Embryonic facial prominence (tissue), 1 donor: ENCODE results near the gene MVD.

Experiments used
- DNase-seq: peaks from one replicate; pipeline ENCODE4 v3.0.0-alpha.2; 2016; ENCODE audit errors: extremely low spot score

The MVD gene

DNA sequence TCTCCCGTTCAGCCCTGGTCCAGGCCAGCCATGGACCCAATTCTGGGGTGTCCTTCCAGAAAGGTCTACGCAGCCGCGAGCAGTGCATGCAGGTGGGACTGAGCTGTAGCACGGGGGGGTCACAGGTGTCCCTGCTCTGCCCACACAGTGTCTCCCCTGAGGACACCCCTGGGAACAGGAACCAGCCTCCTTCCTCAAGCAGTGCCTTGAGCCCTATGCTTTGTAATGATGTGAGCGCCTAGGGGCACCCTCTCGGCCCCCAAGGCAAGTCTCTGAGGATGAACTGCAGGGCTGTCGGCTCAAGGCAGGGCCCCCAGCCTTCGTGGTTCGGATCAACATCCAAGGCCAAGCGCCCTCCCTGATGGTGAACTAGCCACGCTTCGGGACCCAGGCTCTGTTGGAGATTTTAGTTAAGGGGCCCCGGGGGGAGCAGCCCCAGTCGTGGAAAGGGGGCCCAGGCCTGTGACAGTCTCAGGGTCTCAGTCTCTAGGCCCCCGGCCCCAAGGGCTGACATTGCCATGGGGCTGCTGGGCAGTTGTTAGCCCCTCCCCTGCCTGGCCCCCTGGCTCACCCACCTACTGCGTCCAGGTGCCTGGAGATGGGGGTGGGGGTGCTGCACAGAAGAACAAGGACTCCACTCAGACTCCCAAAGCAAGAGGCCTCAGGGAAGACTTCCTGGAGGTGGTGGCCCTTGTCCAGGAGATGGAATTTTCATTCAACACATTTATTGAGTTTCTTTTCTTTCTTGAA lies 22.2 kb downstream of the MVD start:
- DNase-seq, result no peak

DNA sequence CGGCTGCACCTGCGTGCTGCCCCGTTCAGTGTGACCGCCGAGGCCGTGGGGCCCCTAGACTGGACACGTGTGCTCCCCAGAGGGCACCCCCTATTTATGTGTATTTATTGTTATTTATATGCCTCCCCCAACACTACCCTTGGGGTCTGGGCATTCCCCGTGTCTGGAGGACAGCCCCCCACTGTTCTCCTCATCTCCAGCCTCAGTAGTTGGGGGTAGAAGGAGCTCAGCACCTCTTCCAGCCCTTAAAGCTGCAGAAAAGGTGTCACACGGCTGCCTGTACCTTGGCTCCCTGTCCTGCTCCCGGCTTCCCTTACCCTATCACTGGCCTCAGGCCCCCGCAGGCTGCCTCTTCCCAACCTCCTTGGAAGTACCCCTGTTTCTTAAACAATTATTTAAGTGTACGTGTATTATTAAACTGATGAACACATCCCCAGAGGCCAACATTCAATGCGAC lies 22.8 kb downstream of the MVD start:
- no peak for DNase-seq

DNA sequence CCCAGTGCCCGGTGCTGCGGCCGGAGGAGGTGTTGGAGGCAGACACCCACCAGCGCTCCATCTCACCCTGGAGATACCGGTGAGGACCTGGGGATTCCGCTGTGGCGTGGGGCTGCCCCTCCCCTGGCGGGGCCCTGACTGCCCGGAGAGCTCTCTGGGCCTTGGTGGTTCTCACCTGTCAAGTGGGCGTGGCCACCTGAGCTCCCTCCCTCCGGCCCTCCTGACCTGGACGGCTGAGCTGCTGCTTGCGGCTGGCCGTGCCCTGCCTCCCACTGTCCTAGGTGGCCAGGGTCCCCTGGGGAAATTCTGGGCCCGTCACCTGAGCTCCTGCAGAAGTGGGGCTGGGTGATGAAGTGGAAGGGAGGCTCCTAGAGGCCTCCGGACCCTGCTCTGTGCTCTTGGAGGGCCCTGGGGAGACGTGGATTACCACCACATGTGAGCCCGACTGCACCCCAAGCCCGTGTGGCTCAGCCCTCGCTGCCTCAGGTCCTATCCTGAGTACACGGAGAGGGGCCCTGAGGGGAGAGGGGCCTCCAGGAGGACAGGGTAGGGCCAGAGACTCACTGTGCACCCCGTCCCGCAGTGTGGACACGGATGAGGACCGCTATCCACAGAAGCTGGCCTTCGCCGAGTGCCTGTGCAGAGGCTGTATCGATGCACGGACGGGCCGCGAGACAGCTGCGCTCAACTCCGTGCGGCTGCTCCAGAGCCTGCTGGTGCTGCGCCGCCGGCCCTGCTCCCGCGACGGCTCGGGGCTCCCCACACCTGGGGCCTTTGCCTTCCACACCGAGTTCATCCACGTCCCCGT lies 23.5 kb downstream of the MVD start:
- no peak for DNase-seq

DNA sequence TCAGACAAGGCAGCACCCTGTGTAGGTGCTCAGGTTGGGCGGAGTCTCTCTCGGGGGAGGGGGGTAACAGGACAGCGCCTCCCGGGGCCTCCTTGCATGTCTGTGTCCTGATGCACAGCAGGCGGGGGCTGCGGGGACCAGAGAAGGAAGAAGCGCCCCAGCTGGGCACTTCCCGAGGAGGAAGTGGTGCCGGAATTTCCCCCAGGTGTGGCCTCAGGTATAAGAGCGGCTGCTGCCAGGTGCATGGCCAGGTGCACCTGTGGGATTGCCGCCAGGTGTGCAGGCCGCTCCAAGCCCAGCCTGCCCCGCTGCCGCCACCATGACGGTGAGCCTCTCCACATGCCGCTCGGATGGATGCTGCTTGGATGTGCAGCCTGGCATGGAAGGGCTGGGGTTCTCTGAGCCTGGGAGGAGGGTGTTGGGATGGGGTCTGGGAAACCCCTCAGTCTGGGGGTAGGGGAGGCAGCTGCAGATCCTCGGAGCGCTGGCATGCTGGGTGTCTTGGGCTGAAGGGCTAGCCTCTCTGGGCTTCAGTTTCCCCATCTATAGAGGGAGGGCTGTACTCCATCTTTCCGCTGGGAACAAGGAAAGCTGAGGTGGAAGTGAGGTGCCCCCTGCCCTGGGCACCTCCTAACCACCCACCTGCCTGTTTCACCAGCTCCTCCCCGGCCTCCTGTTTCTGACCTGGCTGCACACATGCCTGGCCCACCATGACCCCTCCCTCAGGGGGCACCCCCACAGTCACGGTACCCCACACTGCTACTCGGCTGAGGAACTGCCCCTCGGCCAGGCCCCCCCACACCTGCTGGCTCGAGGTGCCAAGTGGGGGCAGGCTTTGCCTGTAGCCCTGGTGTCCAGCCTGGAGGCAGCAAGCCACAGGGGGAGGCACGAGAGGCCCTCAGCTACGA lies 24.3 kb downstream of the MVD start, which contains the start of gene IL17C:
Gene IL17C (plus strand): TSS at position 250 of the 908 bp plus-strand sequence. CDS start 70 bp downstream, at position 320.
- no peak for DNase-seq

DNA sequence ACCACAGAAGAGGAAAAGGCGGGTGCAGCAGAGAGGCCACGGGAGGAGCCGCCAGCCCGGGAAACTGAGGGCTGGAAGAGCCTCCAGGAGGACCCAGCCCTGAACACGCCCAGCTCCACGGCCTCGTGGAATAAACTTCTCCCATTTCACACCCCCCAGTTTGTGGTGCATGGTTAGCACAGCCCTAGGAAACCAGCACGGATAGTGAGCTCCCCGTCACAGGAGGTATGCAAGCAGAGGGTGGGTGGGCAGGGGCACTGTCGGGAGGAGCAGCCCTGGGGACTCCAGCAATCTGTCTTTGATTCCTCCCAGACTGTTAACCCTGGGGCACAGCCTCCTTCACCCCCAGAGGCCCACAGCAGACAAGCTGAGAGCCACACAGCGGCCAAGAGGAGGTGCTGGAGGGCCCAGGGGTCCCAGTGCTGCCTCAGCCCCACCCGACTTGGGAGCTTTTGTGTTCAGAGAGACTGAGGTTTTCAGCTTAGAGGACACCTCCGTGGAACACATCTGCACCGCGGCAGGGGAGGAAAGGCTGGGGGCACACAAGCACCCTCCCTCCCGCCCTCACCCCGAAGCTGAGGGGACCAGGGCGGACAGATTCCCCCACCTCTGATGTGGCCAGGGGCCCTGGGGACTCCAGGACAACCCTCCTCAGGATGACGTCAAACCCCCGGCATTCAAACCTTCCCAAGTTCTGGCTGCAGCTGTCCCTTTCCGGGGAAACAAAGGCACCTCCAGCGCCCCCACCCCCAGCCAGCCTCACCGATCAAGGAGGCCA lies 26.2 kb downstream of the MVD start:
- no peak for DNase-seq

DNA sequence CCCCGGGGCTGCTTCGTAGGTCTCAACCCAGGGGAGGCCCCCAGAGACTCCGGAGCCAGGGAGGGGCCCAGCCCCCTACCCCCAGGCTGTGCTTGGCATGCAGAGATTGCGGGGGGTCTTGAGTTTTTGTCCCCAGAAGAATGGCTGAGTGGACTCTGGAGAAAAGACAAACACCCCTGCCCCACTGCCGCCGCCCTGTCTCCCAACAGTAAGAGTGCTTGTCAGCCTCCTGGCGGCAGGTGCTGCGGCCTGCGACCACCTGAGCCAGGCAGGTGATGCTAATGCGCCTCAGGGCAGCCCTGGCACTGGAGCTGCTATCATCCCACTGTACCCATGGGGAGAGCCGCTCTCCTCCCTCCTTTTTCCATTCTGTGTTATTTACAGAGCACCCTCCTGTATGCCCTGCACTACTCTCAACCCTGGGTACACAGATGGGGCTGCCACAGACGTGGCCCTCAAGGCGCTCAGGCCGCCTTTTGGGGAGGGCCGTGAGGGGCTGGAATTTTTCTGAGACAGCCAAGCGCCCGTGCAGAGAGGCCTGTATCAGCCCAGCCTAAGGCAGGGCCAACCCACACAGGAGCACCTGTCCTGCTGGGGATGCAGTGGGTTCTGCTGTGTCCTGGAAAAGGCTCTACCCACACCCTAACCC lies 27.1 kb downstream of the MVD start:
- DNase-seq, result no peak

DNA sequence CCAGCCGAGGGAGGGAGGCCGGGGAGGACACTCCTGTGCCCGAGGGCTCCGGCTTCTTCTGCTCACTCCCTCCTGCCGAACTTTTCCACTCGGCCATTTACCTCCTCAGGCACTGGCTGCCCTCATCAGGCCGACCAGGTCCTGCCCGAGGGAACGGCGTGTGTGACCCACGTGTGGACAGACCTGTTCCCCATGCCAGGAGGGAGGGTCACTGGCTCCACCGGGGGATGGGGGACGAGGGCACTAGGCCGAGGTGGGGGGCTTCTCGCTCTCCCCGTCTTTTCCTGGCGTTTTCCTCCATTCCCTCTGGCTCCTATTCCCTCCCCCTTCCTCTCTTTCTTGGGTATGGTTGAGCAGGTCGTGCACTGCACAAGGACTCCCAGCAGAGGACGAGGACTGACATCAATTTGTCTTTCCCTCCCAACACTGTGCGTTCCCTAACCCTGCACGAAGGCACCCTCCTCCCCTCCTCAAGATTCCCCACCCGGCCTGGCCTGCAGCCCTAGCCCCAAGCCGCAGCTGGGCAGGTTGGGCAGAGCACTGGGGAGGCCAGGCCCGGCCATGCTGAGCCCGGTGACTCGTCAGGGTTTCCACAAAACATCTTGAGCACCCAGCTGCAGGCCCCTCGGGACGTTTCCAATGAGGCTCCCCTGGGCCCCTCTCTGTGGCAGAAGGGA lies 27.8 kb downstream of the MVD start:
- DNase-seq, result no peak

DNA sequence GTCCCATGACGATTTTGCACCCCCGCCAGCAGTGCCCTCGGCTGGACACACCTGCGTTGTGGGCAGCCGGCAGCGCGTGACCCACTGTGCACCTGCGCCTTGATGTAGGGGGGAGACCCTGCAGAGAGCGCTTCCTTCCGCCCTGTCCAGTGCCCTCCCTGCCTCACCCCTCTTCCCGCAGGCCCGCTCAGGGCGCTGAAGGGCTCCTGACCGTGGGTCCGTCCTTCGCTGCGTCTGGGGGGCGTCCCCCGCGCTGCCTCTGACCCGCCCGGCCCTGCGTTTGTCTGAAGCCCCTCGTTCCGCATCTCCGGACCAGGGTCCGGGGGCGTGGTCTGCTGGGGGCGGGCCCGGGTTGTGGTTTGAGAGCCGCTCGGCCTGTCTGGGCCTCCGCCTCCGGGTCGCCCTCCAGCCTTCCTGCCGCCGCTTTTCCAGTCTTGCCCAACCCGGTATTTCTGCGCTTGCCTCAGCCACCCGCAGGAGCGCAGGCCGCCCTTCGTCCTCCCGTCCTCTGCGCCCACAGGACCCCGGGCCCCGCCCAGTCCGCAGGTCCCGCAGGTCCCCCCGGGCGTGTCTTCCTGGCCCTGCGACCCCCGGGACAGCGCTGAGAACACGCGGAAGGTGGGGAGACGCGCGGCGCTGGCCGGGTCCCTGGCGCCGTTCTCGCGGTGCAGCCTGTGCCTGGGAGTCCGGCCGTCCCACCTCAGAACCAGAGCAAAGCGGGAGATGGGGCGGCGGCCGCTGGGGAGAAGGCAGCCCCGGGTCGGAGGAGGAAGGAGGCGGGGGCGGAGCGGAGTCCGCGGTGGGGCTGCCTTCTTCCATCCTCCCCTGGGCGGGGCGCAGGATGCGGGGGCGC lies 28.5 kb downstream of the MVD start:
- DNase-seq, result no peak

DNA sequence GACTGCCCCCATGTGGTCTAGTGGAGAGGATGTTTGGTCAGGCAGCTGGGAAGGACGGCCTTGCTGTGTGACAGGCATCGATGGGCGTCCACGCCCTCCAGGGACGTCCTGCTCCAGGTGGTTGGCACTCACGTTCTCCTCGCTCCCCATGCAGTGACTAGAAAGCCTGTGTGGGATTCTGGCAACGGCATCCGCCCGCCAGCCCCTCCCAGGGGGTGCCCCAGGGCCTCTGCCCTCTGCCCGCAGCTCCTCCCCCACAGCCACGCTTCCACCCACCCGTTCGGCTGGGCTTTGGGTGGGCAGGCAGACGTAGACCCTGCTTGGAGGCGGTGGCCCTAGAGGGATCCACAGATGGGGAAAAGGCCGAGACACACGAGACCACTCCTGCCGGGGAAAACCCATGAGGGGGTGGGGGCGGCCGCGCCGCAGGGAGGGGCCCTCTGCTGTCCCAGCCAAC lies 29.2 kb downstream of the MVD start:
- DNase-seq, result no peak

DNA sequence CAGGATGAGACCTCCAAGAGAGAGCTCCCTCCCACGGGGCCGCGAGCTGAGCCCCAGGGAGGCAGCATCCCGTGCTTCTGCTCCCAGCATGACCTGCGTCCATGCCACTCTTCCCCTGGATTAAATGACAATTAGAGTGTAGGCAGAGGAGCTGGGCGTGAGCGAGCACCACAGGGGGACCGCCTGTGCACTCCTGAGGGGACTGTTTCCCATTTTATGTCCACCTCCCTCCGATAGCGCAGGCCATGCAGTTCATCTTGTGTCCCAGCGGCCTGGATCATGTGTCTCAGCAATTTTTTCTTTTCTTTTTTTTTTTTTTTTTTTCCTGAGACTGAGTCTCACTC lies 30.3 kb downstream of the MVD start:
- DNase-seq, result no peak

DNA sequence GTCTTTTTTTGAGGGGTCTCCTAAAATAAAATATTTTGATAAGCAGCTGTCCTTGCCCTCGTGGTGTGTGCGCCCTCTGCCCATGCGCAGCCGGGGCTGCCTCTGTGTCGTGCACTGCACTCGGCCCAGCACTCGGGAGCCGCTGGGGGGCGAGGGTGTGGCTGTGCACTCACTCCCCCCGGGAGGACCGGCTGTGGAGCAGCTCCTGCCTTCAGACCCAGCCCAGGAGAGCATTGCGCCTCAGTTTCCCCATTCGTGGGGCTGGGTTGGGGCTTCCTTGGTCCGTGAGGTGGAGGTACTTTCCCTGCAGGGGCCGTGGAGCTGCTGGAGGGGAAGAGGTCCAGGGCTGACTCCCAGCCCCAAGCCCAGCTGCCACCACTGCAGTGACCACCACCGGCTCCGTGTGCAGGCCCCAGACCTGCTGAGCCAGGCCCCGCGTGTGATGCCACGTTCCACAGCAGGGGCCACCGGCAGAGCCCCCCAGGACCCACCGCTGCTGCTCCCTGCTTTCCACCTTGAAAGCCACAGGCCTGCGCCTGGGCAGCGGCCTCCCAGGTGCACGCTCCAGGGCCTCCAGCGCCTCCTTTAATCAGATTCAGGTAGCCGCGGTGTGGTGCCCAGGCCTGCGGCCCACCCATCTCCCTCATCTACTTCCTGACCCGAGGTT lies 30.8 kb downstream of the MVD start:
- no peak for DNase-seq

DNA sequence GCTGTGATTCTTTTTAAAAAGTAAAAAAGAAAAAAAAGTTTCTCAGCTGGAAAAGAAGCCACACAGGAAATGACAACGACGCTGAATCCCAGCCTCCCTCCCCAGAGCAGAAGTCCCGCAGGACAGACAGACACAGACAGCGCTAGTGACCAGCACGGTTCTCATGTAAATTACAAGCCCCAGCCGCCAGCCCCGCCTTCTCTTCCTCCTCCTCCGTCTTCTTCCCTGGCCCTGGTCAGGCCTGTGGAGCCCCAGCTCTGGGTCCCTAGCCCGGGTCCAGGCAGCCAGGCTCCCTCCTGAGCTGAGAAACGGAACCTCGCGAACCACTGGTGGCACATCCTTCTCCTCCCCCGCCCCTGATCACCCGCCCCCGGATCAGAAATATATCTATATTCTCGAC lies 31.5 kb downstream of the MVD start:
- DNase-seq, result no peak

DNA sequence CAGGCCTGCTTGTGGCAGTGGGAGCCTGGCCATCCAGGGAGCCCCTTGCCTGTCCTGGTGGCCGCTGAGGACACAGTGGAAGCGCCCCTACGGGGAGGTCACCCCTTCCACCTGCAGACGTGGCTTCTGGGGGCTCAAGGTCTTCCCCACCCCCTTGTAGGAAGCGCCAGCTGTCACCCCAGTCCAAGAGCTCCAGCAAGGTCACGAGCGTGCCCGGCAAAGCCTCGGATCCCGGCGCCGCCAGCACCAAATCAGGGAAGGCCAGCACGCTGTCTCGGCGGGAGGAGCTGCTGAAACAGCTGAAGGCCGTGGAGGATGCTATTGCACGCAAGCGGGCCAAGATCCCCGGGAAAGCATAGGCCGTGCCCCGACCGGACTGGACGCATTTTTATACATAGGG lies 31.9 kb downstream of the MVD start:
- no peak for DNase-seq

DNA sequence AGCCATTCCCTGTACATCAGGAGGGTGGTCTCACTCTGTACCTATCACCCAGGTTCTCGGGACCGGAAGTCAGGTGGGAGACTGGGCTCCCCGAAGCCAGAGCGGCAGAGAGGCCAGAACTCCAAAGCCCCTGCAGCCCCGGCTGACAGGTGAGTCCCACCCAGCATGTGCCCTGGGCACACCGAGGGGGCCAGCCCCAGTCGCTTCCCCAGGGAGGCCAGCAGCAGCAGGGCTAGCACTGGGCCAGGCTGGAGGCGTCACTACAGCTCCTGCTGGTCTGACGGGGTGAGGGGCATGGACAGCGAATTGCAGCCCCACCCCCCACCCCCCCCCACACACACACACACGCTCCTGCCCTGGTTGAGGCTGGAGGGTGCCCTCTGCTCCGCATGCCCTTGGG lies 32.5 kb downstream of the MVD start:
- DNase-seq, result no peak

DNA sequence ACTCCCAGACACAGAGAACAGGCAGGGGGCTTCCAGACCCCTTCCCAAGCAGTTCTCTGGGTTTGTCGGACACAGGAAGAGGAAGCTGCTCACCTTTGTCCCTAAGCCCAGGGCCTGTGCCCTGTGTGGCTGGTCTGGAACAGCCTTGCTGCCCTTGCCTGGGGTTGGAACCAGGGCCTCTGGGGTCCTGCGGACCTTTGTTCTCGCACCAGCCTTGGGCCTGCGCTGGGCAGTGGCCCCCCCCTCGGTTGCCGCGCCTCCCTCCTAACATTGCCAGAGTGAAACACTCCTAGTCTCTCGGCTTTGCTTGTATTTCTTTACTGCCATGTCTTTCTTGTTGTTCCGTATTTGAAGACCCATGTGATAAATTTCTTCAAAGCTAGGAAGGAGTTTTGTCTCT lies 33.1 kb downstream of the MVD start:
- no peak for DNase-seq

DNA sequence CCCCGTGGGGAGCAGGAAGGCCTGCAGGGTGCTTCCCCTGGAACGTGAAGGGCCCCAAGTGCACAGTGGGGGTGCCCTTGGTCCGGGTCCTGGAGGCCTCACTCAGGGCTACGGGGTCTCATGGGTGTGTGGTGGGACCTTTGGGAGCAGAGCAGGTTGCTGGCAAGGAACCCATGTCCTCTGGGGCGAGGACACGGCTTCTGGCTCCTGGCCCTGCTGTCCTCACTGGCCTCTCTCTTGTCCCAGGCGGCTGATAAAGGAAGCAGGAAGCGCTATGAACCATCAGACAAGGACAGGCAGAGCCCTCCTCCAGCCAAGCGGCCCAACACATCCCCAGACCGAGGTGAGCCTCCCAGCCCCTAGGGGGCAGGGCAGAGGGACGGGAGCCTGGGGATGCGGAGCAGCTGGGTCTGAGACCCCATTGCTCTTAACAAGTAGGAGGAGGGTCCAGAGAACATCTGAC lies 34.3 kb downstream of the MVD start:
- DNase-seq, result no peak

DNA sequence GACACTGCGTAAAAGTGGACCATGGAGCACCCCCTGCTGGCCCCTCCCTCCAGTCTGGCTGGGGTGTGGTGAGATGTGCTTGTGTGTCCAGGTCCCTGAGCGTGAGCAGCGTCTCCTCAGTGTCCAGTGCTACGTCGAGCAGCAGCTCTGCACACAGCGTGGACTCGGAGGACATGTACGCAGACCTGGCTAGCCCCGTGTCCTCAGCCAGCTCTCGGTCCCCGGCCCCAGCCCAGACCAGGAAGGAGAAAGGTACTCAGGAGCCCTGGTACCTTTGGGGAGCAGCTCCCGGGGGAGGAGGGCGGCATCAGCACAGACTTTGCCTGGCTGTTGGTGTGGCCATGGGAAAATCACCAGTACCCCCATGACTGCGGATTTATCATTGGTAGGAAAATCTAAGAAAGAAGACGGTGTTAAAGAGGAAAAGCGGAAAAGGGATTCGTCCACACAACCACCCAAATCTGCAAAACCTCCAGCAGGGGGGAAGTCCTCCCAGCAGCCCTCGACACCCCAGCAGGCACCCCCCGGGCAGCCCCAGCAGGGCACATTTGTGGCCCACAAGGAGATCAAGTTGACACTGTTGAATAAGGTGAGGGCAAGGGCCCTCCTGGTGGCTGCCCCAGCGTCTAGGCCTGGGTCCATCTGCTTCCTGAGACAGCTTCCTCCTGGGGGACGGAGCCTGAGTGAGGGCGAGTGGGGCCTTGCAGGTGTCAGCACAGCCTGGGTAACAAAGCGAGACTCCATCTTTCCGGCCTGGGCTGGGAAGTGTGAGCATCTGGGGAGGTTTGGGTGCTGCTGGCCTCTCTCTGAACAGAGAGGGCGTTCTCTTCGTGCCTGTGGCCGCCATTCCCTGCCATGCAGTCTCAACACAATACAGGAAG lies 35.1 kb downstream of the MVD start:
- DNase-seq, result no peak

DNA sequence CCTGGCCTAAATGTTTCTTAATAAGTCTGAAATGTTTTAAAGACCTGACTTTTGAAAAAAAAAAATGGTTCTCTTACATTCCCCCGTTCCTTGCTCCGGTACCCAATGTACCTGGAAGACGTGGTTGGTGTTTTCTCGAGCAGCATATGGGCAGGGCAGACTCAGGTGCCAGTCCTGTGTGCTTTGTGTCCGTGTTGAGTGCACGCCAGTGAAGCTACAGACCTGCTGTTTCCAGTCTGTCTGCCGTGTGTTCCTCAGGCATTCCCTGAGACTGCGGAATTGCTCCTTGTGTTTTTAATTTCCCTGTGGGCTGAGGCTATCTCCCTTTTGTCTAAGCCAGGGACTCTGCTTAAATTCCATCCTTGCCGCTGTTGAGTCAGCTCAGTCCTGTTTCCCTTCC lies 36.2 kb downstream of the MVD start:
- DNase-seq, result no peak
